ENCODE results near the gene MPZL3.

- TF ChIP-seq CTCF (IDR thresholded peaks at IDR 0.05) (no peak), POLR2A (IDR thresholded peaks at IDR 0.05) (no peak)
These were observed 39.4 kb downstream of the MPZL3 start for GRCh38 chr11:118212781-118213191.

All from adrenal gland (tissue), 5 donors.